KG1 (cell line): ENCODE results near the gene CDC16.

Source experiments
- DNase-seq: peaks from one replicate; lab custom pipeline; 2025; lab: John Stamatoyannopoulos, UW

The CDC16 gene

GRCh38 chr13:114264886-114265611, 30.4 kb downstream of the CDC16 start:
- no peak for DNase-seq

GRCh38 chr13:114266241-114266640, 31.5 kb downstream of the CDC16 start:
- no peak for DNase-seq

- no peak for DNase-seq
Observed at GRCh38 chr13:114268344-114269280, 33.9 kb downstream of the CDC16 start.

- DNase-seq: no peak
Observed at GRCh38 chr13:114269281-114269770, 34.6 kb downstream of the CDC16 start.

GRCh38 chr13:114272977-114273376, 38.3 kb downstream of the CDC16 start:
- no peak for DNase-seq

- no peak for DNase-seq
Observed at GRCh38 chr13:114275304-114275703, 40.6 kb downstream of the CDC16 start.

GRCh38 chr13:114279146-114279545, 44.4 kb downstream of the CDC16 start:
- no peak for DNase-seq

GRCh38 chr13:114279758-114280355, 45.2 kb downstream of the CDC16 start:
- DNase-seq: no peak

- peak; percentile 88 for DNase-seq
Observed at GRCh38 chr13:114281351-114282040, 46.8 kb downstream of the CDC16 start, which contains the start of gene UPF3A. Gene UPF3A, plus strand, starts transcription at chr13:114281601. Its CDS starts 39 bp downstream, at chr13:114281640.

- peak; percentile 57 for DNase-seq
Observed at GRCh38 chr13:114282041-114282670, 47.5 kb downstream of the CDC16 start.

GRCh38 chr13:114283576-114283975, 48.9 kb downstream of the CDC16 start:
- DNase-seq: no peak

- DNase-seq: no peak
Observed at GRCh38 chr13:114284680-114285079, 50.0 kb downstream of the CDC16 start.

- DNase-seq: no peak
Observed at GRCh38 chr13:114285166-114285808, 50.6 kb downstream of the CDC16 start.

GRCh38 chr13:114286808-114287207, 52.1 kb downstream of the CDC16 start:
- no peak for DNase-seq

- DNase-seq: no peak
Observed at GRCh38 chr13:114288157-114288591, 53.5 kb downstream of the CDC16 start.

GRCh38 chr13:114296448-114296847, 61.8 kb downstream of the CDC16 start:
- DNase-seq: no peak

GRCh38 chr13:114296902-114297301, 62.2 kb downstream of the CDC16 start:
- no peak for DNase-seq

- no peak for DNase-seq
Observed at GRCh38 chr13:114298866-114299265, 64.2 kb downstream of the CDC16 start.

- no peak for DNase-seq
Observed at GRCh38 chr13:114299604-114300305, 65.1 kb downstream of the CDC16 start.

- no peak for DNase-seq
Observed at GRCh38 chr13:114303700-114304327, 69.1 kb downstream of the CDC16 start.
